CD1c-positive myeloid dendritic cell (primary cell): ENCODE results near the gene MYH14.
"Not testable (repeated sequence)": the region's sequence is repeated elsewhere in the genome, so short reads cannot be mapped to it uniquely, and the experiment has no call there.

ENCODE experiments used
- DNase-seq: peaks from one replicate; pipeline ENCODE4 v3.0.0-alpha.2; 2016; ENCODE audit errors: extremely low spot score

The MYH14 gene

DNA sequence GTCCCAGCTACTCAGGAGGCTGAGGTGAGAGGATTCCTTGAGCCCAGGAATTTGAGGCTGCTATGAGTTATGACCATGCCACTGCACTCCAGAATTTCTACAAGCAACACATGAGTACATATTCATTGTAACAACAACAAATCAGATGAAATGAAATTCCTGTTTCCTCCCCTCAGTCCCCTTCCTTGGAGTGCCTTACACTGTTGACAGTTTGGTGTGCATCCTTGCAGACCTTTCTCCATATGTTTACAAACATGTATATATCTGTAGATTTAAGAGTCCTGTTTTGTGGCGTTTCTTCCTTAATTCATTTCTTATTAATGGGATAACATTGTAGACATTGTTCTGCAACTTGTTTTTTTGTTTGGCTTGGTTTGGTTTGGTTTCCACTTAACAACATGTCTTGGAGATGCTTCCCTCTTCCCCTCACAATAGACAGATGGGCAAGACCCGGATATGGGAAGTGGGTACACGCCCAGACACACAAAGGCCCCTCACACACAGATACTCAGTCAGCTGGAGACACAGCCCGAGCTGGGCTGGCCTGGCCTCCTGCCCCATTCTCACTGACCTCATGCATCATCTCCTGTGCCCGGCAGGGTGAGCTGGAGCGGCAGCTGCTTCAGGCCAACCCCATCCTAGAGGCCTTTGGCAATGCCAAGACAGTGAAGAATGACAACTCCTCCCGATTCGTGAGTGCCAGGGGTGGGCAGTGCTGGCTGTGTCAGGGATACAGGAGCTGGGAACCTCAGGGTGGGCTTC lies 21.7 kb downstream of the MYH14 start:
- no peak for DNase-seq

DNA sequence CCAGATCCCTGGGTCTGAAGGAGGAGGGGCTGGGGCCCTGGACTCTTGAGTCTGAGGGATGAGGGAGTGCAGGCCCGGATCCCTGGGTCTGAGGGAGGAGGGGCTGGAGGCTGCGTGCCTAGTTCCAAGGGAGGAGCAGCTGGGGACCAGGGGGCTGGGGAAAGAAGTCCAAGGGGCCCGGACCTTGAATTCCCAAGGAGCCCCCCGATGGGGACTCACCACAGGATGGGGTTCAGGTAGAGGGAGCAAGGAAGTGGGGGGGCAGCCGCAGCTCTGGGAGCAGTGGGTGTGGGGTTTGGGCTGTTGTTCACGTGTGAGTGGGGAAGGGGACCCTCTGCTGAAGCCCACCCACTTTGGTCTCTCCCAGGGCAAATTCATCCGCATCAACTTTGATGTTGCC lies 23.1 kb downstream of the MYH14 start:
- DNase-seq, result no peak

DNA sequence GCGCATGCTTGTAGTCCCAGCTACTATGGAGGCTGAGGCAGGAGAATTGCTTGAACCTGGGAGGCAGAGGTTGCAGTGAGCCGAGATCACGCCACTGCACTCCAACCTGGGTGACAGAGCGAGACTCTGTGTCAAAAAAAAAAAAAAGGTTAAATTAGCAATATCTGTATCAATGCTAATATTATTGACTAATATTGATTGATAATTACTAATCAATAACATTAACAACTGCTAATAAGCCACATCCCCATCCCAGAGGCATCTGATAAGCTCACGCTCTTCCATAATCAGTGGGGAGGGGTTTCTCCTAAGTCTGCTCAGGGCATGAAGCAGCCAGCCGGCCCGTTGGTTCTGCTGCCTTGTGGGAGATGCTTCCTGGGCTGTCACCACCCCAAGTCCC lies 24.7 kb downstream of the MYH14 start:
- not testable (repeated sequence) for DNase-seq

DNA sequence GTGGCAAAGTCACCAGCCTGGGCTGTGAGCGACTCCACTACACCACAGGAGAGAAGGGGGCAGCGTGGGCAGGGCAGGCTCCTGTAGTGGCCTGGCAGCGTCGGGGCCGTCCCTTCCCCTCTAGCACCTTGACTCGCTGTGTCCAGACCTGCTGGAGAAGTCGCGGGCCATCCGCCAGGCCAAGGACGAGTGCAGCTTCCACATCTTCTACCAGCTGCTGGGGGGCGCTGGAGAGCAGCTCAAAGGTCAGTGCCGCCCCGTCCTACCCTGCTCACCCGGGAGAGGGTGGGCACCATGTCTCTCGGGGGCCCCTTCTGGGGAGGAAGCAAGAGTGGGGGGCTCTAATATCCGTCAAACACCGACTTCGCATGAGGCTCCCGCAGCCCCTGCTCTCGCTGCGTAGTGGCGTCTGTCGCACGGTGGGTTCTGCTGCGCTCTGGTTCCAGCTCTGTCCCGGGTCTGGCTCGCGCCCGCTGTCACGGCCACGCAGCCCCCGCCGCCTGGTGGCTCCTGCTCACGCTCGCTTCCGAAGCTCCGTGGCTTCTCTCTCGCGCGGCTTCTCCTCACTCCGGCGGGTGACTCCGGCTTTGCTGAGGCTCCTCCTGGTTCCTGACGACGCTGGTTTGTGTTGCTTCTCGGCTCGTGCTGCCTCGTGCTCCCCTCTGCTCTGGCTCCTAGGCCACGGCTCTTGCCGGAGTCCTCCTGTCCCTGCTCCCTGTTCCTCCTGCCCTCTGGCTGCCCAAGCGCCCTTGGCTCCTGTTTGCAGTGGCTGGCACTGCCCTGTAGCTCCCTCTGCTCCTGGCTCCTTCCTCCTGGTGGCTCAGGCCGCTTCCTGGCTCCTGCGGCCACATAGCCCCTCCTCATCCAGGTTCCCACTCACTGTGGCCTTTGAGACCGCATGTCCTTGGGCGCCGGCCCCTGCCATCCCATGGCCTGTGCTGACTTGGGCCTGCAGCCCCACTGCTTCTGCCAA lies 27.2 kb downstream of the MYH14 start:
- DNase-seq, result no peak

DNA sequence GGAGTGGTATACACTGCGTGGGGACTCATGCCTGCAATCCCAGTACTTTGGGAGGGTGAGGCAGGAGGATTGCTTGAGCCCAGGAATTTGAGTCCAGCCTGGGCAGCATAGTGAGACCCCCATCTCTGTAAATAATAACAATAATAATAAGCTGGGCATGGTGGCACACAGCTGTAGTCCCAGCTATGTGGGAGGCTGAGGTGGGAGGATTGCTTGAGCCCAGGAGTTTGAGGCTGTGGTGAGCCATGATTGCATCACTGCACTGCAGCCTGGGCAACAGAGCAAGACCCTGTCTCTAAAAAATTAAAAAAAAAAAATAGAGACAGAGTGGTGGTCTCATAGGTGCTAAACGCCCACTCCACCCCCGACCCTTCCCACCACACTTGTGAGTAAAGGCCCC lies 28.0 kb downstream of the MYH14 start:
- not testable (repeated sequence) for DNase-seq

DNA sequence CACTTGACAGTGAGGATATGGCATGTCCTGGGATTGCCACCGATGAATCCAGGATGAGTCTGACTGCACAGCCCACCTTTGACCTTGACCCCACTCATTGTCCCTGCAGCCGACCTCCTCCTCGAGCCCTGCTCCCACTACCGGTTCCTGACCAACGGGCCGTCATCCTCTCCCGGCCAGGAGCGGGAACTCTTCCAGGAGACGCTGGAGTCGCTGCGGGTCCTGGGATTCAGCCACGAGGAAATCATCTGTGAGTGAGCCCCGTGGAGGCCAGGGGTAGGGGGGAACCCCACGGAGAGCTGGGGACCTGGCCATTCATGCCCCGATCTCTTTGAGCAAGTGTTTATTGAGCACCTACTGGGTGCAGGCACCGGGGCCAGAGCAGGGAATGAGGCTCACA lies 28.4 kb downstream of the MYH14 start:
- DNase-seq, result no peak

DNA sequence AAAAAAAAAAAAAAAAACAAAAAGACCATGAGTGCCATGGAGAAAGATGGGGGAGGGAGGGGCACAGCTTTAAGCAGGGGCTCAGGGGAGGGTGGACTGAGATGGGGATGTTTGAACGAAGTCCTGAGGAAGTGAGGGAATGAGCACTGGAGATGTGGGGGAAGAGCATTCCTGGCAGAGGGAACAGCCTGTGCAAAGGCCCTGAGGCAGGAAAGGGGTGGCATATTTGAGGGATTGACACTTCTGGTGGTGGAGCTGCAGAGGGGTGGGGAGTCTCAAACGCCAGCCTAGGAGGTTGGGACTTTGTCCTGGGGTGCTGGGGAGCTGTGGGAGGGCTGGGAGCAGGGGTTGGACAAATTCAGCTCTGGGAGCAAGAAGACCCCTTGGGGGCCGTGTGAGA lies 29.2 kb downstream of the MYH14 start:
- DNase-seq, result no peak

DNA sequence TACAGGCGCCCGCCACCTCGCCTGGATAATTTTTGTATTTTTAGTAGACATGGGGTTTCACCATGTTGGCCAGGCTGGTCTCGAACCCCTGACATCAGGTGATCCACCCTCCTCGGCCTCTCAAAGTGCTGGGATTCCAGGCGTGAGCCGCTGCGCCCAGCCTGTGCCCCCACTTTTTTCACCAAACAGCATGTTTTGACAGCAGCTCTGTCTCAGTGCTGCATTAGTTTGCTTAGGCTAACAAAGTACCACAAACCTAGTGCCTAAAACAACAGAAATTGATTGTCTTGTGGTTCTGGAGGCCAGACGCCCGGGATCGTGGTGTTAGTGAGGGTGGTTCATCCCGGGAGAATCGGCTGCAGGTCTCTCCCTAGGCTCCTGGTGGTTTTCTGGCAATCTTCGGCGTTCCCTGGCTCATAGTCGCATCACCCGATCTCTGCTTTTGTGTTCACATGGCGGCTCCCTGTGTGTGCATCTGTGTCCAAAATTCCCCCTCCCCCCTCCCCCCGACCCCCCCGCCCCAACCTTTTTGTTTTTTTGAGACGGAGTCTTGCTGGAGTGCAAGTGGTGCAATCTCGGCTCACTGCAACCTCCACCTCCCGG lies 30.0 kb downstream of the MYH14 start:
- DNase-seq, result no peak

DNA sequence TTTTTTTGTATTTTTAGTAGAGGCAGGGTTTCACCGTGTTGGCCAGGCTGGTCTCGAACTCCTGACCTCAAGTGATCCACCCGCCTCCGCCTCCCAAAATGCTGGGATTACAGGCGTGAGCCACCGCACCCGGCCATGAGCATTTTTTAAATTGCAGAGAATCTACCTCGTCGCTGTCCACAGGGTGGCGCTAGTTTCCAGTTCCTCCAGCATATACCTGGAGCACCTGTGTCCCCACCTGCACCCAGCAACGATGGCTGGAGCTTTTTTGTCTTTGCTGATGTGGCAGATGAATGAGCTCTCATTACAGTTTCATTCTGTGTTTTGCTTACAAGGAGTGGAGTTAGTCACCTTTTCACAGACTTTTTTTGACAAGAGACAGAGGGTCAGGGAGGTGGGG lies 34.1 kb downstream of the MYH14 start:
- not testable (repeated sequence) for DNase-seq

DNA sequence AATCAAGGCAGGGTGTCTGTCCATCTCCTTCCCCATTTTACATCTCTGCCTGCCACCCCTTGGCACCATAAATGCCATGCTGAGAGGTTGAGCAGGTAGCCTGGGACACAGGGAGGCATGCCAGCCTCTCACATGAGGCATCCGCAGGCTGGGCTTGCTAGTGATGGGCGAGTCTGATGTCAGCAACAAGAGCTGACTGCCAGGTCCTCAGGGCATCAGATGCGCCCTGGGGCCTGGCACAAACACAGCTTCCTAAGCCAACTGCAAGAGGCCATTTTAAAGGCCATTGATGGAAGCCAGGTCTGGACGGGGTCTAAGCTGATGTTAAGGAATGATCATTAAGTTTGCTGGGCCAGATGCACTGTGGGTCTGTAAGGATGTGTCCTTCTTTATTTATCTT lies 34.6 kb downstream of the MYH14 start:
- no peak for DNase-seq

DNA sequence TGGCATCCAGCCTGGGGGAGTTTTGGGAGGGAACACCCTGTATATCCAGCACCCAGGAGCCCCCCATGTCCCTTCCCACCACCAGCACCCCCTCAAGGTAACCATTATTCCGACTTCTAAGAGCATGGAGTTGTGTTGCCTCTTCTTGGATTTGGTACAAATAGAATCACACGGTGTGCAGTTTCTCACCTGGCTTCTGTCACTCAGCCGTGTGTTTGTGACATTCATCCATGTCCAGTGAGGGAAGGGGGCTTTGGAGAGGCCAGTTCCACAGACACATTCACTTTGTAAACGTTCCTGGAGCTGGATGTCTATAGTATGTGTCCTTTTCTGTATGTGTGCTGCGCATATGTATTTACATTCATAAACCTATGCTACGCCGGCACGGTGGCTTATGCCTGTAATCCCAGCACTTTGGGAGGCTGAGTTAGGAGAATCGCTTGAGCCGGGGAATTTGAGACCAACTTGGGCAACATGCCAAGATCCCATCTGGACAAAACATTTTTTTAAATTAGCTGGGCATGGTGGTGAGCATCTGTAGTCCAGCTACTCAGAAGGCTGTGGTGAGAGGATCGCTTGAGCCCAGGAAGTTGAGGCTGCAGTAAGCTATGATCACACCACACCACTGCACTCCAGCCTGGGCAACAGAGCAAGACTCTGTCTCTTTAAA lies 36.6 kb downstream of the MYH14 start:
- no peak for DNase-seq

DNA sequence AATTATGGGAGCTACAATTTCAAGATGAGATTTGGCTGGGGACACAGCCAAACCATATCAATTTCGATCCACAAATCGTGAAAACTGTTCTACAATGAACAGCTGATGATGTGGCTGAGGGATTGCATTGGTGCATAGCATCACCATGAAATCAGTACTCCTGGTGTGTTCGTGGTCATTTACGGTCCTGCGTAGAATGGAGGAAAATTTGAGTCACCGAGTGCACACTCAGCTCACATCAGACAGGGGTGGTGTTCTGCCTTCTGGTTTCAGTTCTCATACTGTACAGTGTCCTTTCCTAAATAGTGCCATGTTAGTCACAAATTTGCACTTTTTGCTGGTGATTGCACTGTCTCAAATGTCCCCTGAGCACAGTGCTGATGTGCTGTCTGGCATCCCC lies 39.2 kb downstream of the MYH14 start:
- peak; percentile 39 for DNase-seq

DNA sequence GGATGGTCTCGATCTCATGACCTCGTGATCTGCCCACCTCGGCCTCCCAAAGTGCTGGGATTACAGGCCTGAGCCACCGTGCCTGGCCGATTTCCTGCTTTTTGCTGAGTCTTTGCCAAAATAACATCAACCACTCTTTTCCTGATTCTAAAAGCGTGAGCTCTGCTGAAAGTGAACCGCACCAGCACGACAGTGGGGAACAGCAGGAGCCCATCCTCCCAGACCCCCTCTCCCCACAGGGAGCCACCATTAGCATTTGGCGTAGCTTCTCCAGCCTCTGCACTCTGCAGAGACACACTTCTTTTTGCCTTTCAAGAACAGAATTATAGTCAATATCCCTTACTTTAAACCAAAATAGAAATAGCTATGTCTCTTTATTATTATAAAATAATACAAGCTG lies 41.3 kb downstream of the MYH14 start:
- DNase-seq, result no peak

DNA sequence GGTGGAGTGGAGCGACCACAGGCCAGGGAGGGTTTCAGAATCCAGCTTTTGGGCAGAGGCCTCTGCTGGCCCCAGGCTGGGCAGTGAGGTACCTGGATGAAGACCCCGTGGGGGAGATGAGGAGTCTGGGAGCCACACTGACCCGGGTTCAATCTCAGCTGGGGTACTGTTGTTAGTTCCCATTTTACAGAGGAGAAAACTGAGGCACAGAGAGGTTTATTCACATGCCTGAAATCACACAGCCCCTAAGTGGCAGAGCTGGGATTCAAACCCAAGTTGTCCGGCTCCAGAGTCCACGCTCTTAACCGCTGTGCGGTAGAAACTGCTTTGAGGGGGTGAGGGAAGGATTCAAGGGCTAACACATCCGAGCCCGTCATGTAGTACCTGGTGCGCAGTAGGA lies 45.0 kb downstream of the MYH14 start:
- DNase-seq, result no peak

DNA sequence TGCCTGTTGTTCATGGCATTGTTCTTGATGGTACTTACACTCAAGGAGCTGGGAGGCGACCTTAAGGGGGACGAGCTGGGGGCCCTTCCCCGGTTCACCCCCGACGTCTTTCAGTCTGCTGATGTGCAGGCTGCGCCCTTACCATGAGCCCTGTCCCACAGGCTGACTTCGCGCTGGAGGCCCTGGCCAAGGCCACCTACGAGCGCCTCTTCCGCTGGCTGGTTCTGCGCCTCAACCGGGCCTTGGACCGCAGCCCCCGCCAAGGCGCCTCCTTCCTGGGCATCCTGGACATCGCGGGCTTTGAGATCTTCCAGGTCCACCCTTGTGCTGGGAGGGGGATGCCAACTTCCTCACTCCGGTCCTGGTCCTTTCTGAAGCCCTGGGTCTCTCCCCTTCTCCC lies 45.4 kb downstream of the MYH14 start:
- DNase-seq, result no peak

DNA sequence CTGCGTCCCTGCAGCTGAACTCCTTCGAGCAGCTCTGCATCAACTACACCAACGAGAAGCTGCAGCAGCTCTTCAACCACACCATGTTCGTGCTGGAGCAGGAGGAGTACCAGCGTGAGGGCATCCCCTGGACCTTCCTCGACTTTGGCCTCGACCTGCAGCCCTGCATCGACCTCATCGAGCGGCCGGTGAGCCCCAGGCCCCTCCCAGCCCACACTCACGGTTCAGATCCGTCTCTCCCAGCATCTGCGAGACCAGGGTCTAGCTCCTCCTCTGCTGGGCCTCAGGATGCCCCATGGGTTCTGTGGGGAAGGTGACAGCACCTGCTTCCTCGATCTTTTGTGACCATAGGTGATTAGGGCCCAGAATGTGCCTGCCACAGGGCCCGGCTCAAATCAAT lies 46.2 kb downstream of the MYH14 start:
- DNase-seq, result no peak

DNA sequence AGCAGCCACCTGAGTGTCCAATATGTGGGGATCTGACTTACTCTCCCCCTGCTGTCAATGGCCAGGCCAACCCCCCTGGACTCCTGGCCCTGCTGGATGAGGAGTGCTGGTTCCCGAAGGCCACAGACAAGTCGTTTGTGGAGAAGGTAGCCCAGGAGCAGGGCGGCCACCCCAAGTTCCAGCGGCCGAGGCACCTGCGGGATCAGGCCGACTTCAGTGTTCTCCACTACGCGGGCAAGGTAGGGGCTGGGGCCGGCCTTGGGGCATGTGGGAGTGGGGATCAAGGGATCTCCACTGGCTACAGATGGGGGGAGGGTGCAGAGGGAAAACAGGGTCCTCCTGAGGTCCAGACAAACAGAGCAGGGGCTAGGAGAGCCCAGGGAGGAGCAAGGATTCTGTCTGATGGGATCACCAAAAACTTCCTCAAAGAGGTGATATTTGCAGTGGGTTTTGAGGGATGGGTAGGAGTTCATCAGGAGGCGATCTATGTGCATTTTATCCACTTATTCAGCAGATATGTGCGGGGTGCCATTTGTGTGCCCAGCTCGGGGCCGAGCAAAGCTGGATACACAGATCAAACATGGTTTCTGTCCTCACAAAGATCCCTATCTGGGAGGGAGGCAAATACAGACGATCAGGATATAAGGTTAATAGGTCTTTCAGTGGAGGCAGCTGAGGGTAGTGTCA lies 47.2 kb downstream of the MYH14 start:
- no peak for DNase-seq

DNA sequence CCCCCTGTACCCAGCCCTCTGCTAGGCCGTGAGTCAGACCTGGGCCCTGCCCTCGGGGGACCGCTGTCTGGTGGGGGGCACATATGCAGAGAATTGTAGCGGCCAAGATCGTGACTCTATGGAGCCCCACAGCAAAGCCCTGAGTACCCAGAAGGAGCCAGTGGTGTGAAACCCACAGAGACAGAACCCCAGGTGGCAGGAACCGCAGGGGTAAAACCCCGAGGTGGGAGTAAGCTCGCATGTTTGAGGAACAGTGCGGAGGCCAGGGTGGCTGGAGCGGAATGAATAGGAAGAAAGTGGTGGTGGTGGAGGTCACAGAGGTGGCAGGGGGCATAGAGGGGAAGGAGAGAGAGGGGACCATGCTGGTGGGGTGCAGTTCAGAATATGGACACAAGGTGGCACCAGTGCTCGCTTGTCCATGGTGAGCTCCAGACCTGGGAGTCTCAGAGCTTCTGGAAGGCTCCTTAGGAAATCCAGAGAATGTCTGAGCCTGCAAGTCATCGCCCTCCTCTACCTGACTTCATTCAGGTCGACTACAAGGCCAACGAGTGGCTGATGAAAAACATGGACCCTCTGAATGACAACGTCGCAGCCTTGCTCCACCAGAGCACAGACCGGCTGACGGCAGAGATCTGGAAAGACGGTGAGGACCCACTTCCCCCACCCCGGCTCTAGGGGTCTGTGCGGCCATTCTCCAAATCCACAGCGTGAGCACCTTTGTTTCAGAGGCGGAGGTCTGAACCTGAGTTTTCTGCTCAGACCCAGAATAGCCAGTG lies 48.9 kb downstream of the MYH14 start:
- DNase-seq, result peak; percentile 22

DNA sequence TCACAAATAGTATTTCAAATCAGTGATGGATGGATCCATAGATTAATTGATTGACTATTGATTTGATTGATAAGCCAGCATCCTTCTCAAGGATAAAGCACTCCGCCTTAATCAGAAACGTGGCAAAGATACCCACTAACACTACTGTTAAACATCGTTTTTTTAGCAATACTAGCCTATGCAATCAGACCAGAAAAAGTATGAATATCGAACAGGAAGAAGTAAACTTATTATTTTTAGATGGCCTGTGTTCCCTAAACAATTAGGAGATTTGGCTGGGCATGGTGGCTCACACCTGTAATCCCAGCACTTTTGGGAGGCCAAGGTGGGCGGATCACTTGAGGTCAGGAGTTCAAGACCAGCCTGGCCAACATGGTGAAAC lies 49.5 kb downstream of the MYH14 start:
- DNase-seq, result no peak

DNA sequence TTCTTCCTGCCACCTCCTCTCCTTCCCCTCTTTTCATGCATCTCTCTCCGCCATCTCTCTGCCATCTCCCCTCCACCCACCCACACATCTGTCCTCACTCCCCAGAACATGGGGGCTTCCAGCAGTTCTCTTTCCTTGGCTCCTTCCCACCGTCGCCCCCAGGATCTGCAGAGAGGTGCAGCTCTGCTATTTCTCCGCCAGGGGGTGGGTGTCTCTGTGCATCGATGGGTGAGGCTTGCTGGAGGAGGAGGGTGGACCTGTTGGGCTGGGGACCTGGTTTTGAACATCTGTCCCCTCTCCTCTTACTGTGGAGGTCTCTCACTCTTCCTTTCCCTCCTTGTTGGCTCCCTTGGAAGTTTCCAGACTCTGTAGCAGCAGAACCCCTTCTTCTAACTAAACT lies 51.7 kb downstream of the MYH14 start:
- DNase-seq, result no peak

DNA sequence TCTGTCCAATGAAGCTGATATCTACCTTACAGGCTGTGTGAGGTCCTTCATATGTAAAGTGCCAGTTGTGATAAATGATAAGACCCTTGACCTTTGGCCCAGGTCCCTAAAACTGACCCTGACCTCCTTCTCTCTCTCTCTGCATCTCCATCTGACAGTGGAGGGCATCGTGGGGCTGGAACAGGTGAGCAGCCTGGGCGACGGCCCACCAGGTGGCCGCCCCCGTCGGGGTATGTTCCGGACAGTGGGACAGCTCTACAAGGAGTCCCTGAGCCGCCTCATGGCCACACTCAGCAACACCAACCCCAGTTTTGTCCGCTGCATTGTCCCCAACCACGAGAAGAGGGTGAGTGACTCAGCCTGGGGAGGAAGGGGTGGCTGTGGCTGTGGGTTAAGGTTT lies 53.7 kb downstream of the MYH14 start:
- no peak for DNase-seq
